Measurements from ENCODE around the gene ZNF717. TPM values are rescaled to one million over a fixed set of nuclear protein-coding genes. Genes with fewer than 3 reads are reported as not detected.

The ZNF717 gene
- total and polyA plus RNA-seq, 2 of the 8 experiments (the other 6 are each of a cell fraction or from before 2014, with no cell fraction given), result 14.2 TPM; not detected in 1

DNA sequence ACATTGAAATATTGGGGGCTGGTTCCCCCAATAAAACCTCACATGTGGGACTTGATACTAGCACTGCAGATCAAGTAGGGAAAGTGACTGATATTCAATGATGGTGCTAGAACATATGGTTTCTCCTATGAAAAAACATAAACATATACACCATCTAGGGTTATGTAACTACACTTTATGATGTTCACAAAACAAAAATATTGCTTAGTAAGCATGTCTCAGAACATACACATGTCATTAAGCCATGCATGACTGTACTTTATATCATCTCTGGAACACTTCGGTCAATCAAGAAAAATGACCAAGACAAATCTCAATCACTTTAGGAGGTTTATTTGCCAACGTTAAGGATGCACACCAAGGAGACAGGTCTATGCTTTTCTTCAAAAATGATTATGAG is 57.4 kb downstream of the ZNF717 start:
- Histone ChIP-seq H4K20me1 (replicated peaks in 1 of 2; ENCODE audit: control insufficient read depth in 1 of 2, insufficient read depth in 2 of 2, low read length in 2 of 2) (no peaks in the 10 kb centered on the region), H4K5ac (ENCODE audit: insufficient read length, low read depth, low read length) (no peak overlapping the region), H2AK5ac (ENCODE audit: low read depth, low read length) (no peak overlapping the region), H3K18ac (ENCODE audit: extremely low read depth, low read length) (no peak overlapping the region), H3K79me1 (ENCODE audit: low read depth, low read length) (no peaks in the 10 kb centered on the region), H2BK12ac (ENCODE audit: low read depth, low read length) (no peak overlapping the region), H2BK20ac (ENCODE audit: low read length) (no peak overlapping the region), H3K14ac (ENCODE audit: insufficient read length) (no peak overlapping the region), H2BK15ac (ENCODE audit: low read length) (no peak overlapping the region), H4K8ac (ENCODE audit: extremely low read depth, insufficient read depth, low read length) (no peak overlapping the region), H3K27ac (ENCODE audit: low read depth, low read length) (no peak overlapping the region), H3K23ac (ENCODE audit: insufficient read length) (no peak overlapping the region), H4K91ac (replicated peaks; ENCODE audit: insufficient read length, low read length) (no peak overlapping the region), H3K9ac (replicated peaks in 1 of 4; ENCODE audit: extremely low read depth in 1 of 4, low read depth in 3 of 4, low read length in 3 of 4) (no peak overlapping the region), H3K4me1 (replicated peaks in 1 of 4; ENCODE audit: control insufficient read depth in 3 of 4, insufficient read depth in 4 of 4, low read length in 3 of 4) (no peaks in the 10 kb centered on the region), H3K56ac (replicated peaks; ENCODE audit: insufficient read length, low read depth, low read length) (no peak overlapping the region), H3K36me3 (ENCODE audit: control insufficient read depth in 2 of 4, insufficient read depth in 4 of 4, low read length in 3 of 4) (peaks cover 0 to 41% (median 0%) of the 10 kb centered on the region in 4 experiments; a peak in 4 of 8 replicates), H2BK5ac (ENCODE audit: low read depth, low read length) (no peak overlapping the region), H3K4me3 (ENCODE audit: extremely low read depth in 1 of 4, insufficient read depth in 2 of 4, low read depth in 3 of 4, low read length in 4 of 4) (no peak overlapping the region), H3K9me3 (ENCODE audit: insufficient read depth in 2 of 2, low read depth in 1 of 2, low read length in 1 of 2) (peaks cover 40 to 63% of the 10 kb centered on the region in 2 experiments), H3K79me2 (ENCODE audit: control insufficient read depth in 1 of 2, insufficient read depth in 2 of 2, low read length in 2 of 2) (no peaks in the 10 kb centered on the region), H2BK120ac (replicated peaks; ENCODE audit: low read depth, low read length) (no peak overlapping the region), H3K27me3 (replicated peaks in 1 of 4; ENCODE audit: control insufficient read depth in 3 of 4, extremely low read depth in 1 of 4, insufficient read depth in 3 of 4, low read length in 3 of 4) (peaks cover 0 to 1% (median 0%) of the 10 kb centered on the region in 4 experiments; a peak in 1 of 7 replicates), H3K23me2 (ENCODE audit: low read depth, low read length) (no peaks in the 10 kb centered on the region), H3K4ac (replicated peaks; ENCODE audit: insufficient read length, low read depth, low read length) (no peak overlapping the region), H2AFZ (ENCODE audit: low read length) (no peak overlapping the region), H3K4me2 (ENCODE audit: insufficient read depth in 1 of 2, low read depth in 2 of 2, low read length in 2 of 2) (no peak overlapping the region)
- ChIA-PET POLR2A (ENCODE audit: partially characterized antibody) (no interaction called here), CTCF (ENCODE audit: partially characterized antibody) (no interaction called here)
- 93% methylated on average over 2 of the region's 2 CpGs; no CpG with 5 or more reads in 1 of the 2 experiments for whole genome bisulfite sequencing, 2 experiments (ENCODE audit: extremely low coverage in 1 of 2, insufficient coverage in 1 of 2, insufficient read length in 1 of 2, insufficient replicate concordance in 2 of 2, low coverage in 1 of 2, low lambda C conversion rate in 2 of 2, missing lambda C conversion rate in 1 of 2)
- FAIRE-seq (no peak), DNase-seq (ENCODE audit: low read depth in 1 of 2, low spot score in 2 of 2) (no peak)
- no peak for TF ChIP-seq CHD1 (IDR thresholded peaks at IDR 0.05; ENCODE audit: low read depth, low read length)
- TF ChIP-seq, protein P1, sequence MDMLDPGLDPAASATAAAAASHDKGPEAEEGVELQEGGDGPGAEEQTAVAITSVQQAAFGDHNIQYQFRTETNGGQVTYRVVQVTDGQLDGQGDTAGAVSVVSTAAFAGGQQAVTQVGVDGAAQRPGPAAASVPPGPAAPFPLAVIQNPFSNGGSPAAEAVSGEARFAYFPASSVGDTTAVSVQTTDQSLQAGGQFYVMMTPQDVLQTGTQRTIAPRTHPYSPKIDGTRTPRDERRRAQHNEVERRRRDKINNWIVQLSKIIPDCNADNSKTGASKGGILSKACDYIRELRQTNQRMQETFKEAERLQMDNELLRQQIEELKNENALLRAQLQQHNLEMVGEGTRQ (IDR thresholded peaks at IDR 0.05; ENCODE audit: low read length), result no peak
- no peak for TF ChIP-seq BACH1 (IDR thresholded peaks at IDR 0.05; ENCODE audit: low read length)
- no peak for TF ChIP-seq RNF2 (IDR thresholded peaks at IDR 0.05; ENCODE audit: borderline replicate concordance, low read depth, low read length, missing control alignments, poor library complexity, severe bottlenecking)
- no peak for TF ChIP-seq TCF12 (IDR thresholded peaks at IDR 0.05; ENCODE audit: low read depth, low read length)
- no peak for TF ChIP-seq GABPA (IDR thresholded peaks at IDR 0.05; ENCODE audit: borderline replicate concordance, insufficient read depth, low read length)
- no peak for TF ChIP-seq CBX8 (IDR thresholded peaks at IDR 0.05; ENCODE audit: borderline replicate concordance, low read depth, low read length)
- no peak for TF ChIP-seq KDM1A (IDR thresholded peaks at IDR 0.05; ENCODE audit: borderline replicate concordance, low read length)
- TF ChIP-seq, protein P2, sequence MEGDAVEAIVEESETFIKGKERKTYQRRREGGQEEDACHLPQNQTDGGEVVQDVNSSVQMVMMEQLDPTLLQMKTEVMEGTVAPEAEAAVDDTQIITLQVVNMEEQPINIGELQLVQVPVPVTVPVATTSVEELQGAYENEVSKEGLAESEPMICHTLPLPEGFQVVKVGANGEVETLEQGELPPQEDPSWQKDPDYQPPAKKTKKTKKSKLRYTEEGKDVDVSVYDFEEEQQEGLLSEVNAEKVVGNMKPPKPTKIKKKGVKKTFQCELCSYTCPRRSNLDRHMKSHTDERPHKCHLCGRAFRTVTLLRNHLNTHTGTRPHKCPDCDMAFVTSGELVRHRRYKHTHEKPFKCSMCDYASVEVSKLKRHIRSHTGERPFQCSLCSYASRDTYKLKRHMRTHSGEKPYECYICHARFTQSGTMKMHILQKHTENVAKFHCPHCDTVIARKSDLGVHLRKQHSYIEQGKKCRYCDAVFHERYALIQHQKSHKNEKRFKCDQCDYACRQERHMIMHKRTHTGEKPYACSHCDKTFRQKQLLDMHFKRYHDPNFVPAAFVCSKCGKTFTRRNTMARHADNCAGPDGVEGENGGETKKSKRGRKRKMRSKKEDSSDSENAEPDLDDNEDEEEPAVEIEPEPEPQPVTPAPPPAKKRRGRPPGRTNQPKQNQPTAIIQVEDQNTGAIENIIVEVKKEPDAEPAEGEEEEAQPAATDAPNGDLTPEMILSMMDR (IDR thresholded peaks at IDR 0.05; ENCODE audit: control extremely low read depth in 1 of 3, insufficient read depth in 1 of 3, low read depth in 1 of 3, low read length in 3 of 3), result no peak
- no peak for TF ChIP-seq JUN (IDR thresholded peaks at IDR 0.05; ENCODE audit: low read depth, low read length)

Data from H1 (cell line).